Fibroblast of the aortic adventitia (primary cell): ENCODE data around the gene PRKD1. TPM values are rescaled to one million over a fixed set of nuclear protein-coding genes. Genes with fewer than 3 reads are reported as not detected.
"Not testable (repeated sequence)": the region's sequence is repeated elsewhere in the genome, so short reads cannot be mapped to it uniquely, and the experiment has no call there.

Source experiments
- DNase-seq: peaks from one replicate; pipeline ENCODE4 v3.0.0-alpha.2; 2010; ENCODE audit warnings: low read depth
- H3K4me3 ChIP-seq: 2 replicates; pipeline ENCODE4 v1.5.1; 2011; ENCODE audit warnings: low read depth, mild to moderate bottlenecking, control low read depth, low read length, moderate library complexity
- CTCF ChIP-seq: IDR thresholded peaks from 2 replicates; pipeline ENCODE4 v1.5.1; 2011; ENCODE audit warnings: mild to moderate bottlenecking, low read length, control low read depth, inconsistent platforms; ENCODE audit not compliant: insufficient read depth
- total RNA-seq: library from RNA; depleted of rRNA; stranded (reverse); fragments of >200 nt; gene quantifications from 2 replicates; pipeline ENCODE4 v1.2.3, GENCODE V29; 2012; ENCODE audit warnings: low replicate concordance

The PRKD1 gene
- total RNA-seq, 1 donor = 11.5 TPM

DNA sequence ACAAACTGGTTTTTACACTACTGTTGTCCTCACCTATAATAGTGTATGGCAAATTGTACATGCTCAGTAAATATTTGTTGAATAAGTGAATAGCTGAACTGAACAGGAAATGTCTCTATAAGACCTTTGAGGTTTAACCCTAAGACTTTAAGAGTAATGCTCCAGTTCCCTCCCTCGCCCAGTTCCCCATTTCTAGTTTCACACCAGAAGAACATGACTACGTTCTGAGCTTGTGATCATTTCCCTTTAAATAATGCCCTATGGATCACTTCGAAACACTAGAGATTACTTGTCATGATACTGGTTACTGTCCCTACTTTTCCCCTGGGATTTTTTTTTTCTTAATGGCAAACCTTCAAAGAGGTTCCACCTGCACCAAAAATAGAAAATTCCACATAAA lies 69.3 kb downstream of the PRKD1 start:
- no peak for TF ChIP-seq CTCF
- no peak overlapping the region for H3K4me3 ChIP-seq
- DNase-seq = no peak

DNA sequence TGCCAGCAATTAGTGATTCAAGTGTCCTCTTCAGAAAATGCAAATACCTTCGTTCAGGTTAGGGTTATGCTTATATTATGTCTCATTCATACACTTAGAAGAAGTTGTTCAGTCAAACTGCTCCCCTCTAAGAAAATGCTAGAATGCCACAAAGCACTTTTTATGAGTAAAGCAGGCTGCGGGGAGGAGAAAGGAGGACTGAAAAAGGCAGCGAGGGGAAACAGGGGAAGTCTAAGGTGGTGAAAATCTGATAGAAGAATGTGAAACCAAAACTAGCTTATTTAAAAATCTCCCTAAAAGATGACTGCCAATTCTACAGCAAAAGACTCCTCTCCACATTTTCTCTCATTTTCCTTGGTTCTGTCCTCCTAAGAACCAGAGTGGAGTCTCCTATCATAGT lies 70.1 kb downstream of the PRKD1 start:
- no peak for TF ChIP-seq CTCF
- no peak for DNase-seq
- no peak overlapping the region for H3K4me3 ChIP-seq

DNA sequence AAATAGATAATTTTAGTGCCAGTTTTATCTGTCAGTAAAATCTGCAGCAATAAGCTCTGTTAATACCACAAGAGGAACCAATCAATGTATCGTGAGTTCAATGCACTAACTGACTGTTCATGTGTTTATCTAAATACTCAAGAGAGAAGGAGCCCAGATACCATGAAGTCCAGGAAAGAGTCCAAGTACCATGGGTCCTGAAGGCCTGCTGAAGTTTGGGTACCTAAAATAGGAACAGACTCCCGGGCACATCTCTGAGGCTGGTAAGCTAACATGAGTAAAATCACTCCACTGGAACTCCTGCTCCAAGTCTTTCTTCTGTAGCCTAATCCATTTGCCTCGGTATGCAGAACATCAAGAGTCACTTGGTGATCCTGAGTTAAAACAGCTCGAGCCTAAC lies 71.1 kb downstream of the PRKD1 start:
- no peak overlapping the region for H3K4me3 ChIP-seq
- no peak for DNase-seq
- TF ChIP-seq CTCF = no peak

DNA sequence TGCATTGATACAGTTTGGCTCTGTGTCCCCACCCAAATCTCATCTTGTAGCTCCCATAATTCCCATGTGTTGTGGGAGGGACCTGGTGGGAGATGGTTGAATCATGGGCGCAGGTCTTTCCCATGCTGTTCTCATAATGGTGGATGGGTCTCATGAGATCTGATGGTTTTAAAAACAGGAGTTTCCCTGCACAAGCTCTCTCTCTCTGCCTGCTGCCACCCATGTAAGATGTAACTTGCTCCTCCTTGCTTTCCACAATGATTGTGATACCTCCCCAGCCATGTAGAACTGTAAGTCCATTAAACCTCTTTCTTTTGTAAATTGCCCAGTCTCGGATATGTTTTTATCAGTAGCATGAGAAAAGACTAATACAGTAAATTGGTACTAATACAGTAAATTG lies 74.0 kb downstream of the PRKD1 start:
- not testable (repeated sequence) for DNase-seq, H3K4me3 ChIP-seq

GRCh38 chr14:29853272-29853671 lies 74.4 kb downstream of the PRKD1 start:
- TF ChIP-seq CTCF = no peak
- DNase-seq = no peak
- H3K4me3 ChIP-seq = no peak overlapping the region

GRCh38 chr14:29851397-29851796 lies 76.2 kb downstream of the PRKD1 start:
- TF ChIP-seq CTCF = no peak
- no peak for DNase-seq
- H3K4me3 ChIP-seq = no peak overlapping the region

- no peak for TF ChIP-seq CTCF
- no peak overlapping the region for H3K4me3 ChIP-seq
- DNase-seq = no peak
Measured at GRCh38 chr14:29847056-29847380, 80.6 kb downstream of the PRKD1 start.
